ENCODE measurements around the gene GALNT1. TPM values are rescaled to one million over a fixed set of nuclear protein-coding genes. Genes with fewer than 3 reads are reported as not detected.

The GALNT1 gene
- total RNA-seq, 1 experiment from 2014 or later: 279 TPM

- no peak for DNase-seq (ENCODE audit: low spot score)
- in situ Hi-C loops (cut with HindIII; ENCODE audit: low sequenced_read_pairs): no loop called here
Measured at GRCh38 chr18:35696307-35696706, 114.8 kb downstream of the GALNT1 start.

GRCh38 chr18:35697869-35698268 lies 116.3 kb downstream of the GALNT1 start:
- no peak for DNase-seq (ENCODE audit: low spot score)
- in situ Hi-C loops (cut with HindIII; ENCODE audit: low sequenced_read_pairs): no loop called here

GRCh38 chr18:35703043-35703688 lies 121.6 kb downstream of the GALNT1 start:
- in situ Hi-C loops (cut with HindIII; ENCODE audit: low sequenced_read_pairs): no loop called here
- no peak for DNase-seq (ENCODE audit: low spot score)

GRCh38 chr18:35705988-35706387 lies 124.4 kb downstream of the GALNT1 start:
- no peak for DNase-seq (ENCODE audit: low spot score)
- in situ Hi-C loops (cut with HindIII; ENCODE audit: low sequenced_read_pairs): no loop called here

GRCh38 chr18:35707247-35707646 lies 125.7 kb downstream of the GALNT1 start:
- in situ Hi-C loops (cut with HindIII; ENCODE audit: low sequenced_read_pairs): no loop called here

GRCh38 chr18:35707674-35708073 lies 126.1 kb downstream of the GALNT1 start:
- in situ Hi-C loops (cut with HindIII; ENCODE audit: low sequenced_read_pairs): no loop called here
- DNase-seq (ENCODE audit: low spot score): no peak

More at GRCh38 chr18:35707247-35707646, 125.7 kb downstream of the GALNT1 start:
- DNase-seq (ENCODE audit: low spot score): no peak

GRCh38 chr18:35710581-35710980 lies 129.0 kb downstream of the GALNT1 start:
- no peak for DNase-seq (ENCODE audit: low spot score)
- in situ Hi-C loops (cut with HindIII; ENCODE audit: low sequenced_read_pairs): no loop called here

GRCh38 chr18:35711227-35711626 lies 129.7 kb downstream of the GALNT1 start:
- in situ Hi-C loops (cut with HindIII; ENCODE audit: low sequenced_read_pairs): no loop called here
- DNase-seq (ENCODE audit: low spot score): no peak

GRCh38 chr18:35713545-35713944 lies 132.0 kb downstream of the GALNT1 start:
- DNase-seq (ENCODE audit: low spot score): no peak
- in situ Hi-C loops (cut with HindIII; ENCODE audit: low sequenced_read_pairs): no loop called here

GRCh38 chr18:35714539-35714938 lies 133.0 kb downstream of the GALNT1 start:
- DNase-seq (ENCODE audit: low spot score): no peak
- in situ Hi-C loops (cut with HindIII; ENCODE audit: low sequenced_read_pairs): no loop called here

GRCh38 chr18:35715139-35715538 lies 133.6 kb downstream of the GALNT1 start:
- no peak for DNase-seq (ENCODE audit: low spot score)
- in situ Hi-C loops (cut with HindIII; ENCODE audit: low sequenced_read_pairs): no loop called here

GRCh38 chr18:35716169-35716831 lies 134.8 kb downstream of the GALNT1 start:
- DNase-seq (ENCODE audit: low spot score): no peak
- in situ Hi-C loops (cut with HindIII; ENCODE audit: low sequenced_read_pairs): no loop called here

GRCh38 chr18:35717182-35717581 lies 135.6 kb downstream of the GALNT1 start:
- no peak for DNase-seq (ENCODE audit: low spot score)
- in situ Hi-C loops (cut with HindIII; ENCODE audit: low sequenced_read_pairs): no loop called here

GRCh38 chr18:35721431-35722081 lies 140.0 kb downstream of the GALNT1 start:
- in situ Hi-C loops (cut with HindIII; ENCODE audit: low sequenced_read_pairs): no loop called here
- DNase-seq (ENCODE audit: low spot score): no peak

GRCh38 chr18:35728676-35729075 lies 147.1 kb downstream of the GALNT1 start:
- in situ Hi-C loops (cut with HindIII; ENCODE audit: low sequenced_read_pairs): no loop called here
- DNase-seq (ENCODE audit: low spot score): no peak

GRCh38 chr18:35729991-35730668 lies 148.6 kb downstream of the GALNT1 start:
- no peak for DNase-seq (ENCODE audit: low spot score)
- in situ Hi-C loops (cut with HindIII; ENCODE audit: low sequenced_read_pairs): no loop called here

GRCh38 chr18:35730691-35731370 lies 149.3 kb downstream of the GALNT1 start:
- DNase-seq (ENCODE audit: low spot score): no peak
- in situ Hi-C loops (cut with HindIII; ENCODE audit: low sequenced_read_pairs): no loop called here

- DNase-seq (ENCODE audit: low spot score): no peak
- in situ Hi-C loops (cut with HindIII; ENCODE audit: low sequenced_read_pairs): no loop called here
Measured at GRCh38 chr18:35731701-35732100, 150.2 kb downstream of the GALNT1 start.

- in situ Hi-C loops (cut with HindIII; ENCODE audit: low sequenced_read_pairs): no loop called here
- no peak for DNase-seq (ENCODE audit: low spot score)
Measured at GRCh38 chr18:35732162-35732561, 150.6 kb downstream of the GALNT1 start.

All from G401 (cell line).